Measurements from ENCODE around the gene PHC2.

The PHC2 gene

GRCh38 chr1:33358114-33358794, 72.6 kb downstream of the PHC2 start:
- DNase-seq (ENCODE audit: low read depth), result no peak
- no peak for TF ChIP-seq CTCF (IDR thresholded peaks at IDR 0.05; ENCODE audit: insufficient read depth, low read depth, low read length, missing control alignments)
- H3K4me3 ChIP-seq (ENCODE audit: low read length), result no peak overlapping the region

- no peak for DNase-seq (ENCODE audit: low read depth)
- TF ChIP-seq CTCF (IDR thresholded peaks at IDR 0.05; ENCODE audit: insufficient read depth, low read depth, low read length, missing control alignments), result no peak
- no peak overlapping the region for H3K4me3 ChIP-seq (ENCODE audit: low read length)
These were observed 73.8 kb downstream of the PHC2 start for GRCh38 chr1:33357099-33357498.

- no peak for TF ChIP-seq CTCF (IDR thresholded peaks at IDR 0.05; ENCODE audit: insufficient read depth, low read depth, low read length, missing control alignments)
- no peak overlapping the region for H3K4me3 ChIP-seq (ENCODE audit: low read length)
- no peak for DNase-seq (ENCODE audit: low read depth)
These were observed 76.1 kb downstream of the PHC2 start for GRCh38 chr1:33354707-33355316.

GRCh38 chr1:33353531-33353930, 77.4 kb downstream of the PHC2 start:
- no peak overlapping the region for H3K4me3 ChIP-seq (ENCODE audit: low read length)
- no peak for TF ChIP-seq CTCF (IDR thresholded peaks at IDR 0.05; ENCODE audit: insufficient read depth, low read depth, low read length, missing control alignments)
- no peak for DNase-seq (ENCODE audit: low read depth)

GRCh38 chr1:33351281-33351660, 79.6 kb downstream of the PHC2 start:
- DNase-seq (ENCODE audit: low read depth), result no peak
- no peak overlapping the region for H3K4me3 ChIP-seq (ENCODE audit: low read length)
- TF ChIP-seq CTCF (IDR thresholded peaks at IDR 0.05; ENCODE audit: insufficient read depth, low read depth, low read length, missing control alignments), result no peak

- DNase-seq (ENCODE audit: low read depth), result no peak
- H3K4me3 ChIP-seq (ENCODE audit: low read length), result peak overlapping the region; percentile 67
- TF ChIP-seq CTCF (IDR thresholded peaks at IDR 0.05; ENCODE audit: insufficient read depth, low read depth, low read length, missing control alignments), result no peak
These were observed 80.1 kb downstream of the PHC2 start for GRCh38 chr1:33350611-33351280.

All from epithelial cell of esophagus (primary cell).